Ecto neural progenitor cell (in vitro differentiated cells): ENCODE data around the gene RRP36.

Experiments used
- DNase-seq: peaks from one replicate; pipeline ENCODE4 v3.0.0-alpha.2; 2018; ENCODE audit warnings: low spot score

The RRP36 gene

DNA sequence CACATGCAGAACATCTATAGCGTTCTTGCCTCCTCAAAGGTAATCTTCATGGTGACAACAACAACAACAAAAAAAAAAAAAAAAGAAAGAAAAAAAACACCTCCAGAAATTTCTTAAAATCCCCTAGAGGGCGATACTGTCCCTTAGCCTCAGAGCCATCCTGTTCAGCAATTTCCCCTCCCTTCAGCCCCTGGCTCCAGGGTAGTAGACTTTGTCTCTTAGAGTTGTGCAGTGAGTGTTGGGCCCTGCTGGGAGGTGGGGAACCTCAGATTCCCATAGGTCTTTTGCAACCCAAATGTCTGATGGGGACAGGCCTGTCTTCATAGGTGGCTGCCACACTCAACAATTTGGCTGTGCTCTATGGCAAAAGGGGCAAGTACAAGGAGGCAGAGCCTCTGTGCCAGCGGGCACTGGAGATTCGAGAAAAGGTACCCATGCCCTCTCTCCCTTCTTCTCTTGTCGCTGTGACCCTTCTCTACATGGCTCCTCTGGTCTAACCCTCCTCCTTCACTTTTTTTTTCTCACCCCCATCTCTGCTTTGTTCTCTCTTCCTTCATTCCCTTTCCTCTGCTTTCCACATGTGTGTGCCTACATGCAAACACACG is 48.7 kb downstream of the RRP36 start:
- DNase-seq, result no peak

DNA sequence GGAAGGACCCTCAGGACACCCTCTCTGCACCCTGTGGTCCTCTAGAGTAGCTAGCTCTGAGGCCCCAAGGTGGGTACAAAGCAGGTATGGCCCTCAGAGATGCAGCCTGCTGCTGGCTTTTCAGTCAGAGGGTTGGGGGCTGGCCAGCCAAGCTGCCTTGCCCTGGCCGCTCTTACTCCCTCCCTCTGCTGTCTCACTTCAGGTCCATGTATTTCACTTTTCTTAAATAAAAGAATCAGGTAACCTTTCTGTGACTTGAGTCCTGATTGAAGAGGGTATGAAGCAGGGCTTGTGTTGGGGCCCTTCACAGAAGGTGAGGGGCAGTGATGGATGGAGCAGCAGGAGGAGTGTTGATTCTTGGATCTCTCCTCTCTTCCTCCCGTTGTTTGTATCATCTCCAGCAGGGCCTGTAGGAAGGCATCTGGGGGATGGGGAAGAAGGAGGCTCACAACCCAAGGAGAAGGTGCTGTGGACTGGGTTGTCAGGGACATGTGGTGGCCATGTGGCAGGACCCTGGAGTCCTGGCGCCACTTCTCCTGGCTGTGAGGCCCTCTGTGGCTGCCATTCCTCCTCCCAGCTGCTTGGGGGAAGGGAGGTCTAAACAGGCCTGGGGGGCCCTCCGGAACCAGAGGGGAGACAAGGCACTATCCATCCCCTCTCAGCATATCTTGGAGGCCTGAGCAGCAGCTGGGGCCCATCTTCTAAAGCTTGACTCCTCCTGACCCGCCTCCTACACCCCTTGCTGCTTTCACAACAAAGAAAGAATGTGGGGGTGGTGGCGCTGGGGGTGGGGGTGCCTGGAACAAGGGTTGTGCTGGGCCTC is 53.6 kb downstream of the RRP36 start:
- DNase-seq, result no peak

DNA sequence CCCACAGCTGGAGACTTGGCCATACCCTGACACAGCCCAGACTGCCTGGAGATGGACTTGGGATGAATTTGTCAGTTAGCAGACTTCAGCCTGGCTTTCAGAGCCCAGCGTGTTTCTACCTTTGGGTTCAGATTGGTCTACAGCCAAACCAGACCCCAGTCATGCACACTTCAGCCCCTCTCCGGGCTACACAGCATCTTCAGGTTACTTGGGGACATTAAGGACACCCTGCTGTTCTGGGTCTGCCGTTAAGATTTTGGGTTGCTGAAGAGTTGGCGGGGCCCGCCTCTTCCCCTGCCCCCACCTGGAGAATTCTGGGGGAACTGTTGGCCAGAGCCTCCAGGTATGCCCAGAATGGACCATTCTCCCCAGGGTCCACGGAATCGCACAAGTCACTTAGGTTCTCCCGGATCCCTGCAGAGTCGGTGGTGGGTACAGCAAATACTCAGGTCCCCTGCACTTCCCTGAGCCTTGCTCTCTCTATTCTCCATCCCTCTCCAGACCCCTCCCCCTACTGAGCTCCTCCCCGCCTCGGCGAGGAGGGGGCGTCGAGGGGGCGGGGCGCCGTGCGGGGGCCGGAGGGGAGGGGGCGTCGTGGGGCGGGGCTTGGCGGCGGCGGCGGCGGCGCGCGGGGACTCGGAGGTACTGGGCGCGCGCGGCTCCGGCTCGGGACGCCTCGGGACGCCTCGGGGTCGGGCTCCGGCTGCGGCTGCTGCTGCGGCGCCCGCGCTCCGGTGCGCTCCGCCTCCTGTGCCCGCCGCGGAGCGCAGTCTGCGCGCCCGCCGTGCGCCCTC is 54.4 kb downstream of the RRP36 start, which contains the start of gene PTK7:
TSS of gene PTK7 (plus strand) at position 645 of the 794 bp plus-strand sequence. CDS start 175 bp downstream, outside the sequence.
- DNase-seq, result peak; percentile 93

DNA sequence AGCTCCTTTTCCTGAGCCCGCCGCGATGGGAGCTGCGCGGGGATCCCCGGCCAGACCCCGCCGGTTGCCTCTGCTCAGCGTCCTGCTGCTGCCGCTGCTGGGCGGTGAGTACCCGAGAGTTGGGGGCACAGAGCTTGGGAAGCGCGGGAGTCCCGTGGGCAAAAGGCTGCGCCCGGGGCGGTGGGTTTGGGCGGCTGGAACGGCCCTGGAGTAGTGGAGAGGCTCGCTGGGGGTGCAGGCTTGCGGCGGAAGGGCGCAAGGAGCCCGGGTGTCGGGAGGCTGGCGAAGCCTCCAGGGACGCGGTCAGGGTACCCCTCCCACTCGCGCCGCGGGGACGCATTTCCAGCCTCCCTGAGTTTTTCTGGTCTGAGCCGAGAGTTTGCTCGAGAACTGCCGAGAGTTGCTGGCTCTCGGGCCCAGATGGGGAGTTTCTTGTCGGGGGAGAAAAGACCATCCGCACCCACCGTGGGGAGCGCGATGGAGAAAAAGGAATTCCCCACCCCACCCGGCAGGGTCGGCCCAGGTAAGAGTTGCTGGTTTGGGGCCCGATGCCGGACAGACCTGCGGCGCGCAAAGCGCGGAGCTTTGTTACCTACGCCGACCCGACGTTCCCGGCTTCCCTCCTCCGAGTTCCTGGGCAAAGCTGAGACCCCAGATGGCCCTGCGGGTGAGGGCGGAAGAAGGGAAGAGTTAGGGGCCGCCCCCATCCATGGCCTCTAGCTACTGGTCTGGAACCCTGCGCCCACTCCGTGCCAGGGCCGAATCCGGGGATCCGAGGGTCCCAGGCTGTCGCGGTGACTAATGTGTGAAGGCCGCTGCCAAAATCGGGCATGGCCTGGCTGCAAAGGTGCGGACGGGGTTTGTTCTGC is 55.3 kb downstream of the RRP36 start:
- DNase-seq, result peak; percentile 75

DNA sequence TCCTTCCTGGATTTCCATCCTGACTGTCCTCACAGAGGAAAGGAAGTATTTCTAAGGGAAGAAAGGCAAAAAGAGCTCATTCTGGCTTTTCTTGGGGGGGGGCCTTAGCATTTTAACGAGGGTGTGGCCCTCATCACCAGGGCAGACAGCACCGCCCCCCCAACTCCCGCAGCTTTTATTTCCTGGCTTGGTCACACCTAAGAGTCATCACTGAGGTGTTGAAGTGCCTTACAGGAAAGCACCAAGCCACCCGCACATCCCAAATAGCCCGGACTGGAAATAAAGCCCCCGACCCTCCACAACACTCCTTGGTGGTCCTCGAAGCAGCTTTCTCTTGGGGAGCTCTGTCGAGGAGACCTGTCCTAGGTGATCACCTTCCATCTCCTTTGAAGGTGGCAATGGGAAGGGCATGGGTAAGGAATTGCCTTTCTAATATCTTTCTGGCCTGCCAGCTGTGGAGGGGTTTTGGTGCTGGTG is 55.9 kb downstream of the RRP36 start:
- no peak for DNase-seq

DNA sequence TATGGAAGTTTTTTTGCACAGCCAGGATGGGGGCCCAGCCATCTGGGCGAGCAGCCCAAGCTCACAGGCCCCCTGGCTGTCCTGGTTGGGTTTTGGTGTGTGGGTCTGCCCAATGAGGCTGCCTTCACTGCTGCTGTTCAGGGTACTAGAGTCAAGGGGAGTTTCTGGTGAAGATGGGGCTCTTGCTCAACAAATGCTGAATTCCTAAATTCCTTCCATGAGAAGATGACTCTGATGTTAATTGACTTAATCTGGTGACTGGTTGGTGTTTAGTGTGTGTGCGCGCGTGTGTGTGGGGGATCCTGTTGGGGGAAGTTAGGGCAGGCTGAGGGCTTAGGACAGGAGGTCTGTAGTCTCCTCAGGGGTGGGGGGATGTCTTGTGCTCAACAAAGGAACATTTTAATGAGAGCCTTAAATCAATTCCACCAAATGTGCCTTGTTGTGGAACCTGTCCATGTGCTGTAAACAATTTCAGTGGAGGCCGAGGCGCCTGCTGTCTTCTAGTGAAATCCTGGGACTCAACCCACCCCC is 56.6 kb downstream of the RRP36 start:
- no peak for DNase-seq

DNA sequence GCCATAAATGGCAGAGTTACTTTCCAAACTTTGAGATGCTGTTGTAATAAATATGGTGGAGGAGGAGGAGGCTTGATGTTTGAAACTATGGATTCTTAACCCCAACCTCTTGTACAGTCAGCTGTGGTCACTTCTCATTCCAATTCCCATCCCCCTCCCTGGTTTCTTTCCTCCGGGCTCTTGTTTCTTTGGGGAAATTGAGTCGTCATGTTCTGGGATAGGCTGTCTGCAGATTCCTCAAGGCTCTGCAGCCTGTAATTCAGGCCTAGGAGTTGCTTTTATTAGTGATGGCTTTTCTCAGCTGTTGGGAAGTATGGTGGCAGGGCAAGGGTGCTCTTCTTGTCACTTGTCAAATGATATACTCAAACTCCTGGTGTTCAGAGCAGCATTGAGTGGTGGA is 57.3 kb downstream of the RRP36 start:
- no peak for DNase-seq
